NCI-H187 (cell line): ENCODE results near the gene LRRC27.

ENCODE experiments used
- DNase-seq, 2 experiments: peaks; one replicate each; lab custom pipeline; 2025; lab: John Stamatoyannopoulos, UW

Gene LRRC27

GRCh38 chr10:132357286-132358058, 25.5 kb downstream of the LRRC27 start:
- no peak for DNase-seq

GRCh38 chr10:132359305-132360040, 27.5 kb downstream of the LRRC27 start:
- DNase-seq: no peak

- DNase-seq: no peak
Observed at GRCh38 chr10:132360766-132361447, 28.9 kb downstream of the LRRC27 start.

- no peak for DNase-seq
Observed at GRCh38 chr10:132361581-132362101, 29.6 kb downstream of the LRRC27 start.

- no peak for DNase-seq
Observed at GRCh38 chr10:132362151-132362611, 30.2 kb downstream of the LRRC27 start.

- DNase-seq: no peak
Observed at GRCh38 chr10:132363376-132363775, 31.4 kb downstream of the LRRC27 start.

- DNase-seq: no peak
Observed at GRCh38 chr10:132363921-132364593, 32.1 kb downstream of the LRRC27 start.

- no peak for DNase-seq
Observed at GRCh38 chr10:132364594-132364970, 32.6 kb downstream of the LRRC27 start.

GRCh38 chr10:132365102-132365501, 33.1 kb downstream of the LRRC27 start:
- no peak for DNase-seq

GRCh38 chr10:132366006-132366405, 34.0 kb downstream of the LRRC27 start:
- no peak for DNase-seq

- no peak for DNase-seq
Observed at GRCh38 chr10:132366499-132366898, 34.5 kb downstream of the LRRC27 start.

GRCh38 chr10:132368391-132368790, 36.4 kb downstream of the LRRC27 start:
- no peak for DNase-seq

GRCh38 chr10:132368881-132369635, 37.1 kb downstream of the LRRC27 start:
- DNase-seq: no peak

GRCh38 chr10:132369636-132370185, 37.7 kb downstream of the LRRC27 start:
- DNase-seq: no peak

- DNase-seq: no peak
Observed at GRCh38 chr10:132370426-132371340, 38.7 kb downstream of the LRRC27 start.

- no peak for DNase-seq
Observed at GRCh38 chr10:132371641-132372081, 39.7 kb downstream of the LRRC27 start.

- no peak for DNase-seq
Observed at GRCh38 chr10:132372516-132373095, 40.6 kb downstream of the LRRC27 start.

GRCh38 chr10:132373241-132373955, 41.4 kb downstream of the LRRC27 start:
- no peak for DNase-seq

- DNase-seq: no peak
Observed at GRCh38 chr10:132374176-132374575, 42.2 kb downstream of the LRRC27 start.
